Upper lobe of left lung (tissue), 4 donors: Measurements from ENCODE around the gene MMP15.

ENCODE experiments used
- CTCF ChIP-seq, 6 experiments: fragments of 450-650 bp in 4 of 6; fragments of 200-600 bp in 2 of 6; sonication (generic) in 2 of 6; IDR thresholded peaks; one replicate each; pipeline ENCODE4 v1.5.1; 2016 to 2019; ENCODE audit warnings: antibody characterized with exemption in 6 of 6
- POLR2A ChIP-seq, 4 donors: fragments of 450-650 bp; IDR thresholded peaks; one replicate each; pipeline ENCODE4 v1.5.1; 2016 to 2017; ENCODE audit warnings: antibody characterized with exemption in 4 of 4, mild to moderate bottlenecking in 2 of 4

- TF ChIP-seq CTCF (IDR thresholded peaks at IDR 0.05) (no peak), POLR2A (IDR thresholded peaks at IDR 0.05) (no peak)
These were observed 31.7 kb upstream of the MMP15 start for GRCh38 chr16:57993897-57994296.
